ENCODE data around the gene ZFP14. TPM values are rescaled to one million over a fixed set of nuclear protein-coding genes. Genes with fewer than 3 reads are reported as not detected.

ZFP14 gene
- total RNA-seq, 1 experiment from 2014 or later = 7.9 TPM

- ChIA-PET CTCF (interaction anchor here (0.5 kb wide), 1 partner anchor 64 kb away, joined by 3 read pairs; no protein-coding TSS in a partner anchor), POLR2A (no interaction called here)
- DNase-seq (ENCODE audit: low spot score) = no peak
- Mint-ChIP-seq H3K36me3 (peaks cover 72% of the 10 kb centered on the region), H3K4me3 (no peak overlapping the region), H3K27ac (no peak overlapping the region), H3K4me1 (no peaks in the 10 kb centered on the region), H3K27me3 (ENCODE audit: low read depth) (peaks cover under 1% of the 10 kb centered on the region; the same call in 1 of the 2 replicates), H3K9me3 (peaks cover 22% of the 10 kb centered on the region)
- ATAC-seq = no peak
- no peak for TF ChIP-seq HMGXB4 (CRISPR knock-in tag; IDR thresholded peaks at IDR 0.05)
- no peak for TF ChIP-seq GRHL2 (CRISPR knock-in tag; IDR thresholded peaks at IDR 0.05; ENCODE audit: insufficient replicate concordance, severe bottlenecking)
- no peak for TF ChIP-seq ZBTB21 (CRISPR knock-in tag; IDR thresholded peaks at IDR 0.05; ENCODE audit: borderline replicate concordance)
- TF ChIP-seq NFE2L1 (CRISPR knock-in tag; IDR thresholded peaks at IDR 0.05) = no peak
- TF ChIP-seq E2F5 (CRISPR knock-in tag; IDR thresholded peaks at IDR 0.05) = no peak
- no peak for TF ChIP-seq EMX1 (CRISPR knock-in tag; IDR thresholded peaks at IDR 0.05)
Observed at GRCh38 chr19:36398571-36398970, 19.6 kb upstream of the ZFP14 start.

- no peak overlapping the region for H3K4me3 Mint-ChIP-seq
- ATAC-seq = no peak; the same call in 1 of the 2 replicates
- peaks cover 4% of the 10 kb centered on the region; the same call in 1 of the 2 replicates for H3K27me3 Mint-ChIP-seq (ENCODE audit: low read depth)
- H3K27ac Mint-ChIP-seq = no peak overlapping the region
- peaks cover 80% of the 10 kb centered on the region for H3K36me3 Mint-ChIP-seq
- CTCF ChIA-PET = no interaction called here
- peaks cover 3% of the 10 kb centered on the region for H3K4me1 Mint-ChIP-seq
- no peak for DNase-seq (ENCODE audit: low spot score)
- POLR2A ChIA-PET = no interaction called here
- H3K9me3 Mint-ChIP-seq = peaks cover 56% of the 10 kb centered on the region
- TF ChIP-seq OVOL2 (CRISPR knock-in tag; IDR thresholded peaks at IDR 0.05; ENCODE audit: borderline replicate concordance) (no peak), NR2C2 (CRISPR knock-in tag; IDR thresholded peaks at IDR 0.05) (no peak), ZNF532 (CRISPR knock-in tag; IDR thresholded peaks at IDR 0.05; ENCODE audit: borderline replicate concordance) (no peak), E2F1 (CRISPR knock-in tag; IDR thresholded peaks at IDR 0.05) (no peak), USF1 (CRISPR knock-in tag; IDR thresholded peaks at IDR 0.05) (no peak), SMAD4 (CRISPR knock-in tag; IDR thresholded peaks at IDR 0.05) (no peak), ZMAT4 (CRISPR knock-in tag; IDR thresholded peaks at IDR 0.05) (no peak), ATF1 (CRISPR knock-in tag; IDR thresholded peaks at IDR 0.05) (no peak), CREM (CRISPR knock-in tag; IDR thresholded peaks at IDR 0.05) (no peak), HMGXB4 (CRISPR knock-in tag; IDR thresholded peaks at IDR 0.05) (no peak), CDX4 (CRISPR knock-in tag; IDR thresholded peaks at IDR 0.05; ENCODE audit: borderline replicate concordance) (no peak), CTCF (IDR thresholded peaks at IDR 0.05) (no peak), MYBL2 (CRISPR knock-in tag; IDR thresholded peaks at IDR 0.05) (no peak)
Observed at GRCh38 chr19:36392916-36393673, 14.1 kb upstream of the ZFP14 start.
